Measurements from ENCODE around the gene CDH13. TPM values are rescaled to one million over a fixed set of nuclear protein-coding genes. Genes with fewer than 3 reads are reported as not detected.

Gene CDH13
- polyA plus RNA-seq, 3 donors, result 8.2 to 11.2 (median 10.3) TPM

GRCh38 chr16:82741073-82741615 is 114.4 kb downstream of the CDH13 start:
- no peak for DNase-seq

GRCh38 chr16:82744958-82745357 is 118.2 kb downstream of the CDH13 start:
- DNase-seq, result no peak

- peak; percentile 4 for DNase-seq
Measured at GRCh38 chr16:82748026-82748425, 121.3 kb downstream of the CDH13 start.

- DNase-seq, result peak; percentile 4
Measured at GRCh38 chr16:82750068-82750467, 123.3 kb downstream of the CDH13 start.

- DNase-seq, result no peak
Measured at GRCh38 chr16:82751020-82751419, 124.3 kb downstream of the CDH13 start.

- peak; percentile 30 for DNase-seq
Measured at GRCh38 chr16:82752172-82752571, 125.4 kb downstream of the CDH13 start.

- no peak for DNase-seq
Measured at GRCh38 chr16:82753821-82754220, 127.1 kb downstream of the CDH13 start.

- no peak for DNase-seq
Measured at GRCh38 chr16:82754716-82755513, 128.1 kb downstream of the CDH13 start.

- no peak for DNase-seq
Measured at GRCh38 chr16:82755570-82756282, 129.0 kb downstream of the CDH13 start.

- no peak for DNase-seq
Measured at GRCh38 chr16:82756283-82756599, 129.5 kb downstream of the CDH13 start.

GRCh38 chr16:82758406-82758805 is 131.6 kb downstream of the CDH13 start:
- DNase-seq, result no peak

GRCh38 chr16:82758904-82759303 is 132.1 kb downstream of the CDH13 start:
- no peak for DNase-seq

GRCh38 chr16:82761236-82761635 is 134.5 kb downstream of the CDH13 start:
- DNase-seq, result no peak

GRCh38 chr16:82761858-82762257 is 135.1 kb downstream of the CDH13 start:
- DNase-seq, result no peak

GRCh38 chr16:82763371-82763770 is 136.6 kb downstream of the CDH13 start:
- DNase-seq, result no peak

- DNase-seq, result no peak
Measured at GRCh38 chr16:82767198-82767597, 140.4 kb downstream of the CDH13 start.

- DNase-seq, result no peak
Measured at GRCh38 chr16:82767808-82768207, 141.0 kb downstream of the CDH13 start.

- no peak for DNase-seq
Measured at GRCh38 chr16:82769845-82770244, 143.1 kb downstream of the CDH13 start.

- no peak for DNase-seq
Measured at GRCh38 chr16:82772215-82772614, 145.4 kb downstream of the CDH13 start.

- no peak for DNase-seq
Measured at GRCh38 chr16:82773018-82773417, 146.2 kb downstream of the CDH13 start.

GRCh38 chr16:82776470-82777146 is 149.8 kb downstream of the CDH13 start:
- DNase-seq, result no peak

GRCh38 chr16:82782715-82783251 is 156.0 kb downstream of the CDH13 start:
- no peak for DNase-seq
